GM11168 (cell line): ENCODE data around the gene CCNE1.
"Not testable (repeated sequence)": the region's sequence is repeated elsewhere in the genome, so short reads cannot be mapped to it uniquely, and the experiment has no call there.

Experiments
- in situ Hi-C: fragments of 300-500 bp; cut with MboI; formaldehyde crosslinking; loops from one replicate; pipeline ENCODE4 v1.12.0; 2022; ENCODE audit warnings: low sequenced_read_pairs; ENCODE audit not compliant: unreplicated experiment

CCNE1 gene

GRCh38 chr19:29812080-29812880 is 489 bp downstream of the CCNE1 start:
- in situ Hi-C loops = no loop called here

GRCh38 chr19:29812881-29813275 is 1.1 kb downstream of the CCNE1 start:
- in situ Hi-C loops = no loop called here

GRCh38 chr19:29813642-29814041 is 1.9 kb downstream of the CCNE1 start:
- in situ Hi-C loops = no loop called here

- in situ Hi-C loops = no loop called here
These were observed 3.4 kb downstream of the CCNE1 start for GRCh38 chr19:29815231-29815630.

- in situ Hi-C loops = no loop called here
These were observed 5.5 kb downstream of the CCNE1 start for GRCh38 chr19:29817316-29817715.

GRCh38 chr19:29819300-29819699 is 7.5 kb downstream of the CCNE1 start:
- in situ Hi-C loops = no loop called here

- in situ Hi-C loops = no loop called here
These were observed 8.2 kb downstream of the CCNE1 start for GRCh38 chr19:29819986-29820385.

- in situ Hi-C loops = no loop called here
These were observed 12.0 kb downstream of the CCNE1 start for GRCh38 chr19:29823581-29824330.

GRCh38 chr19:29825263-29825662 is 13.5 kb downstream of the CCNE1 start:
- in situ Hi-C loops = not testable (repeated sequence)

GRCh38 chr19:29831041-29831548 is 19.3 kb downstream of the CCNE1 start:
- in situ Hi-C loops = no loop called here

- in situ Hi-C loops = no loop called here
These were observed 19.9 kb downstream of the CCNE1 start for GRCh38 chr19:29831686-29832085.

GRCh38 chr19:29832801-29833200 is 21.0 kb downstream of the CCNE1 start:
- in situ Hi-C loops = no loop called here

GRCh38 chr19:29833614-29834261 is 21.9 kb downstream of the CCNE1 start:
- in situ Hi-C loops = no loop called here

GRCh38 chr19:29834991-29835846 is 23.4 kb downstream of the CCNE1 start:
- in situ Hi-C loops = no loop called here

GRCh38 chr19:29836409-29836825 is 24.6 kb downstream of the CCNE1 start:
- in situ Hi-C loops = no loop called here

- in situ Hi-C loops = no loop called here
These were observed 25.7 kb downstream of the CCNE1 start for GRCh38 chr19:29837448-29837981.

- in situ Hi-C loops = no loop called here
These were observed 26.2 kb downstream of the CCNE1 start for GRCh38 chr19:29837996-29838395.

GRCh38 chr19:29840066-29840950 is 28.5 kb downstream of the CCNE1 start:
- in situ Hi-C loops = no loop called here

GRCh38 chr19:29841209-29841558 is 29.4 kb downstream of the CCNE1 start:
- in situ Hi-C loops = no loop called here
